ENCODE data around the gene MYO5B. TPM values are rescaled to one million over a fixed set of nuclear protein-coding genes. Genes with fewer than 3 reads are reported as not detected.

Gene MYO5B
- total RNA-seq, 1 donor from 2014 or later, result 114 TPM

GRCh38 chr18:49857708-49858107 lies 337.2 kb downstream of the MYO5B start:
- Histone ChIP-seq H3K4me3 (ENCODE audit: low read depth, low read length) (no peak overlapping the region), H3K36me3 (ENCODE audit: control insufficient read depth, insufficient read depth, low read length) (no peaks in the 10 kb centered on the region), H3K27me3 (ENCODE audit: control insufficient read depth, insufficient read depth, low read length) (no peaks in the 10 kb centered on the region)
- DNase-seq (ENCODE audit: low read depth), result no peak
- no peak for TF ChIP-seq CTCF (IDR thresholded peaks at IDR 0.05; ENCODE audit: insufficient read depth, low read length, poor library complexity, severe bottlenecking)

DNA sequence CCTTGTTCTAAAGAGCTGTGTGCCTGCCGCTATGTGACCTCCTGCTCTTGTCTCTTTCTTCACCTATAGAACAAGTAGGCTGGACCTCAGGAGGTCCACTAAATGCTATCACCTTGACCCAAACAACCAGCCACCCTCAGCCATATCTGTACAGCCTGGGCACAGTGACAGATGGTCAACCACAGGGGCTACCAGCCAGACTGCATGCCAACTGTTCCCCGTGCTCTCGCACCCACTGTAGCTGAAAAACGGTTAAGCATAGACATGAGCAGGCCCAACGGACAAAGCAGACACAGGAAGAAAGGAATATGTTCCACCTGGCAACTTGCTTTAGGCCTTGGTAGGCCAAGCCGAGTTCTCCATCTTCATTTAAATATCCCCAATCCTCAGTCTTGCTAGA lies 338.5 kb downstream of the MYO5B start:
- Histone ChIP-seq H3K27me3 (ENCODE audit: control insufficient read depth, insufficient read depth, low read length) (no peaks in the 10 kb centered on the region), H3K36me3 (ENCODE audit: control insufficient read depth, insufficient read depth, low read length) (peaks cover 1% of the 10 kb centered on the region), H3K4me3 (ENCODE audit: low read depth, low read length) (no peak overlapping the region)
- no peak for TF ChIP-seq CTCF (IDR thresholded peaks at IDR 0.05; ENCODE audit: insufficient read depth, low read length, poor library complexity, severe bottlenecking)
- no peak for DNase-seq (ENCODE audit: low read depth)

GRCh38 chr18:49855711-49856415 lies 339.1 kb downstream of the MYO5B start:
- Histone ChIP-seq H3K27me3 (ENCODE audit: control insufficient read depth, insufficient read depth, low read length) (no peaks in the 10 kb centered on the region), H3K36me3 (ENCODE audit: control insufficient read depth, insufficient read depth, low read length) (peaks cover 1% of the 10 kb centered on the region), H3K4me3 (ENCODE audit: low read depth, low read length) (no peak overlapping the region)
- DNase-seq (ENCODE audit: low read depth), result no peak
- no peak for TF ChIP-seq CTCF (IDR thresholded peaks at IDR 0.05; ENCODE audit: insufficient read depth, low read length, poor library complexity, severe bottlenecking)

DNA sequence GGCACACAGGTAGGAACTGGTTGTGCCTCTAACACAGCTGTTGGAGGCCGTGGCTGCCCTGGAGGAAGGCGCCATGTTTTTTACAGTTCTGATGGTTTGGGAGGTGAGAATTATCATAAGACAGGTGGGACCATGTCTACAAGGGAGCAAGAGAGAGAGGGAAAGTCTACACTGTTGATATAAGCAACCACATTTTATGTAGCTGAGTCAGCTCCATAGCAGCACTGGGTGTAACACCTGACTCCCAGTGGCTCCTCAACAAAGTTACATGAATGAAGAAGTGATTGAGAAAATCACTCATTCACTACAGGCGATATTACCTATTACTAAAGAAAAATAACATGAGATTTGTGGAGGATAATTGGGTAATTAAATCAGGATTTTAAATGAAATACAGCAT lies 340.3 kb downstream of the MYO5B start:
- H3K36me3 ChIP-seq (ENCODE audit: control insufficient read depth, insufficient read depth, low read length), result peaks cover 1% of the 10 kb centered on the region
- no peak overlapping the region for H3K4me3 ChIP-seq (ENCODE audit: low read depth, low read length)
- no peaks in the 10 kb centered on the region for H3K27me3 ChIP-seq (ENCODE audit: control insufficient read depth, insufficient read depth, low read length)
- no peak for TF ChIP-seq CTCF (IDR thresholded peaks at IDR 0.05; ENCODE audit: insufficient read depth, low read length, poor library complexity, severe bottlenecking)
- DNase-seq (ENCODE audit: low read depth), result peak; percentile 21

DNA sequence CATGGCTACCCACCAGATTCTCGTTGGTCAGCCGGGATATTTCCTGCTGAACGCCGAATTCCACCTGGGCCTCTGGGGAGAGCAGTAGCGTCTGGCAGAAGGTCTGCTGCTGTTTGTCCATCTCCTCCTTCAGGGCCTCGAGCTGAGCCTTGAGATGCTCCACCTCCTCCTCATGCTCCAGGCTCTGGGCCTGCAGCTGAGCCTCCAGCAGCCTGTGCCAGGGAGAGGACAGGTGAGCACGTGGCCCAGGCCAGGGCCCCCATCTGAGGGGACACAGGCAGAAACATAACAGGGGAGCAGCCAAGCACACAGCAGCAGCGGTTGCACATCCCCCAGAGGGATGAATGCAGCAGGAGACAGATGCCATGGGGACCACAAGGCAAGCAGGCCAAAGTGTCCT lies 341.5 kb downstream of the MYO5B start:
- peaks cover 1% of the 10 kb centered on the region for H3K36me3 ChIP-seq (ENCODE audit: control insufficient read depth, insufficient read depth, low read length)
- no peak for DNase-seq (ENCODE audit: low read depth)
- H3K4me3 ChIP-seq (ENCODE audit: low read depth, low read length), result no peak overlapping the region
- no peaks in the 10 kb centered on the region for H3K27me3 ChIP-seq (ENCODE audit: control insufficient read depth, insufficient read depth, low read length)
- TF ChIP-seq CTCF (IDR thresholded peaks at IDR 0.05; ENCODE audit: insufficient read depth, low read length, poor library complexity, severe bottlenecking), result no peak

DNA sequence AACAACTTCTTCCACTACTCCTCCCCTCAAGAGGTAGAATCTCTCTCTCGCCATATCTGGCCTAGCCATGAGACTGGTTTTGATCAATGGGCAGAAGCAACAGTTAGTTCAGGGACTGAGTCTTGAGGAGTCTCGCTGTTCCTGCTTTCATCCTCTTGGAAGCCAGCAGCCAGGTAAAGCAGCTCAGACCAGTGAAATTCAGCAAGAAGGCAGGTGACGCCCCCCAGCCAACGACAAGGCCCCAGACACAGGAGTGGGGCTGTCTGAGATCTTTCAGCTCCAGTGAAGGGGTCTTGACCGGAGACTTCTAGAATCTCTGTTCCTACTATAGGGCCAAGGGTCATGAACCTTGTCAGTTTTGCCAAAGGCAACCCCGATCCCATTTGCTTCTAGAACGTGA lies 341.9 kb downstream of the MYO5B start:
- TF ChIP-seq CTCF (IDR thresholded peaks at IDR 0.05; ENCODE audit: insufficient read depth, low read length, poor library complexity, severe bottlenecking), result no peak
- Histone ChIP-seq H3K4me3 (ENCODE audit: low read depth, low read length) (no peak overlapping the region), H3K36me3 (ENCODE audit: control insufficient read depth, insufficient read depth, low read length) (peaks cover 1% of the 10 kb centered on the region), H3K27me3 (ENCODE audit: control insufficient read depth, insufficient read depth, low read length) (no peaks in the 10 kb centered on the region)
- no peak for DNase-seq (ENCODE audit: low read depth)
